ENCODE data around the gene STMN3. TPM values are rescaled to one million over a fixed set of nuclear protein-coding genes. Genes with fewer than 3 reads are reported as not detected.
"Not testable (repeated sequence)": the region's sequence is repeated elsewhere in the genome, so short reads cannot be mapped to it uniquely, and the experiment has no call there.

Gene STMN3
- total RNA-seq, 1 donor from 2014 or later = 6.1 TPM

DNA sequence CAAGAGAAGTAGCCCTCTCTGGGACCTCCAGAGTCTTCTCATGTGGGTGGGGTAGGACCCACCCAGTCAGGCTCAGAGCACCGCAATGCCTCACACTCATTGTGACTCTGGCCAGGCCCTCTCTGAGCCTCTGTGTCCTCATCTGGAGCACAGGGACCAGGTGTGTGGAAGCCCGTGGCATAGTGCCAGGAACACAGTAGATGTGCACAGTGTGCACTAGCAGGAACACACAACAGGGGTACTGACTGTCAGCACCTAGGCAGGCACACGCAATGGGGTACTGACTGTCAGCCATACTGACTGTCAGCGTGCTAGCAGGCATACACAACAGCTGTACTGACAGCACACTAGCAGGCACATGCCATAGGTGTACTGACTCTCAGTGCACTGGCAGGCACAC lies 2.0 kb upstream of the STMN3 start:
- H3K4me1 Mint-ChIP-seq = peaks cover 35% of the 10 kb centered on the region
- POLR2A ChIA-PET = no interaction called here
- no peak for ATAC-seq (ENCODE audit: low read depth)
- no peak for DNase-seq
- CTCF ChIA-PET = no interaction called here
- H3K27me3 Mint-ChIP-seq = peaks cover 6% of the 10 kb centered on the region
- no peak overlapping the region for H3K4me3 Mint-ChIP-seq
- H3K36me3 Mint-ChIP-seq (ENCODE audit: low read depth) = peaks cover 8% of the 10 kb centered on the region
- H3K9me3 Mint-ChIP-seq = no peaks in the 10 kb centered on the region
- TF ChIP-seq, protein P1, sequence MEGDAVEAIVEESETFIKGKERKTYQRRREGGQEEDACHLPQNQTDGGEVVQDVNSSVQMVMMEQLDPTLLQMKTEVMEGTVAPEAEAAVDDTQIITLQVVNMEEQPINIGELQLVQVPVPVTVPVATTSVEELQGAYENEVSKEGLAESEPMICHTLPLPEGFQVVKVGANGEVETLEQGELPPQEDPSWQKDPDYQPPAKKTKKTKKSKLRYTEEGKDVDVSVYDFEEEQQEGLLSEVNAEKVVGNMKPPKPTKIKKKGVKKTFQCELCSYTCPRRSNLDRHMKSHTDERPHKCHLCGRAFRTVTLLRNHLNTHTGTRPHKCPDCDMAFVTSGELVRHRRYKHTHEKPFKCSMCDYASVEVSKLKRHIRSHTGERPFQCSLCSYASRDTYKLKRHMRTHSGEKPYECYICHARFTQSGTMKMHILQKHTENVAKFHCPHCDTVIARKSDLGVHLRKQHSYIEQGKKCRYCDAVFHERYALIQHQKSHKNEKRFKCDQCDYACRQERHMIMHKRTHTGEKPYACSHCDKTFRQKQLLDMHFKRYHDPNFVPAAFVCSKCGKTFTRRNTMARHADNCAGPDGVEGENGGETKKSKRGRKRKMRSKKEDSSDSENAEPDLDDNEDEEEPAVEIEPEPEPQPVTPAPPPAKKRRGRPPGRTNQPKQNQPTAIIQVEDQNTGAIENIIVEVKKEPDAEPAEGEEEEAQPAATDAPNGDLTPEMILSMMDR (IDR thresholded peaks at IDR 0.05) = no peak
- no peak overlapping the region for H3K27ac Mint-ChIP-seq
- intact Hi-C loops (cut with micrococcal nuclease) = loop anchor here (5.0 to 10.0 kb wide), 2 partner anchors 80 to 327 kb away; partner anchors contain the start of genes LIME1, PRPF6 and SLC2A4RG

DNA sequence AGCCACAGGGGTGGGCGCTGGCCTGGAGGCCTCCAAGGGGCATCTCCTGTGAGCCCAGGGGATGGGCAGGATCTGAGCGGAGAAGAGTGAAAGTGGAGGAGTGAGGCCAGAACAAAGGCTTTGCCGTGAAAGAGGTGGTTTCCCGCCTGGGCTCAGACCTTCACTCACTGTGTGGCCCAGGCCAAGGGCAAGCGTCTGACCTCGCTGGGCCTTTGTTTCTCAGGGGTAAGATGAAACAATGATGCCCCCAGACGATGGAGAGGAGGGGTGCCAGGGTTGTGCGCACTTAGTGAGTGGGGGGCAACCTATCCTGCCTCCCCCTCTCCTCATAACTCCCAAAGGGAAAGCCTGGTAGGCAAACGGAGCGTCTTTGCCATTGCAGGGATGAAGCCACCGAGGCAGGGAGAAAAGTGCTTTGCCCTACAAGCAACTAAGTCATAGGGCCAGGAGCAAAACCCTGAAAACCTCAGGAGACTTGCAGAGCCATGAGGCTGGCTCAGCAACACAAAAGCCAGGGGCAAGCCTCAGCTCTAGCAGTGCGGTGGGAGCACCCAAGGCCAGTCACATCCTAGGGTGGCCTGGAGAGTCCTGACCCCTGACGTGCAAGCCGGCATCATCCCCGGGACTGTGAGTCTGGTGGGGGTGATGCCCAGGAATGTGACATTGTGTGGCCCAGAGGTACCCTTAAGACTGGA lies 897 bp upstream of the STMN3 start:
- peaks cover 26% of the 10 kb centered on the region for H3K4me1 Mint-ChIP-seq
- POLR2A ChIA-PET = interaction anchor here (2.0 kb wide), 1 partner anchor 27 kb away, joined by 7 read pairs; the partner anchor contains the start of gene GMEB2

DNA sequence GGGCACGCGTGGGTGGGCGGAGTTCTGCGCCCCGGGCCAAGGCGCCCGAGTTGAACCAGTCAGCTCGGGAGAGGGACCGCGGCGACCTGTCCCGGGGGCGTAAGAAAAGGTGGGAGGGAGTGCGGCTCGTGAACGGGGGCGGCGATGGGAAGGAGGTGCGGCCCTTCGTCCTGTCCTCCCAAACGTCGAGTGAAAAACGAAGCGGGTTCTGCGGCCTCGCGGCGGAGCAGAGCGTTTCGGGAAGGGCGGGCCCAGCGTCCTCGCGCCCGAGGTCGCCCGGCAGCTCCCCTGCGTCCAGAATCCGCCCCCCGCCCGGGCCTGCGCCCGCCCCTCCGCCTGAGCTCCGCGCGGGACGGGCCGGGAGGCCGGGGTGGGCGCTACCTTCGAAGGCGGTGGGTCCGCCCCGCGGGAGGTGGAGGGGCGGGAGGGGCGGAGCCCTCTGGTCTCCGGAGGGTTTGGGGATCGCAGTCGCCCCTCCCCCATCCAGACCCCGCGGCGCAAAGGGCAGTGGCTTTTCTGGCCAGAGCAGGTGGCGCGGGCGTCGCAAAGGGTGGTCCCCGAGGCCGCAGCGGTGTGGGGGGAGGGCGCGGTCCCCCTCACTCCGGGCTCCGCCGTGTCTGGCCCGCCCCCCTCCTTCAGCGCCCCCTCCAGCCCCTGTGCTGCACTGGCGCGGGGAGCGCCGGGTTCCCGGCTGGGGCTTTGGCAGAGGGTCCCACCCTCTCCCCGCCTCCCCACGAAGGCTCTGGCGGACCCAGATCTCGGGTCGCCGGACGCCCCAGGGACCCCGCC lies 838 bp downstream of the STMN3 start:
- peaks cover 15% of the 10 kb centered on the region for H3K4me1 Mint-ChIP-seq
- H3K9me3 Mint-ChIP-seq = no peaks in the 10 kb centered on the region
- DNase-seq (no peak), ATAC-seq (ENCODE audit: low read depth) (peak; percentile 35)
- H3K27me3 Mint-ChIP-seq = peaks cover 6% of the 10 kb centered on the region
- H3K27ac Mint-ChIP-seq = no peak overlapping the region
- TF ChIP-seq, protein P1 (IDR thresholded peaks at IDR 0.05) = no peak
- H3K36me3 Mint-ChIP-seq (ENCODE audit: low read depth) = no peaks in the 10 kb centered on the region
- POLR2A ChIA-PET = interaction anchor here (1.1 to 2.0 kb wide), 2 partner anchors 10 to 25 kb away, joined by 4 to 7 read pairs; partner anchors contain the start of gene GMEB2
- intact Hi-C loops (cut with micrococcal nuclease) = loop anchor here (10.0 kb wide), 1 partner anchor 82 kb away; the partner anchor contains the start of genes LIME1 and SLC2A4RG
- H3K4me3 Mint-ChIP-seq = peak overlapping the region; percentile 52
- CTCF ChIA-PET = no interaction called here

More for the DNA sequence above, 897 bp upstream of the STMN3 start:
- ATAC-seq (ENCODE audit: low read depth) (no peak), DNase-seq (no peak)
- intact Hi-C loops (cut with micrococcal nuclease) = loop anchor here (10.0 kb wide), 1 partner anchor 81 kb away; the partner anchor contains the start of genes LIME1 and SLC2A4RG
- Mint-ChIP-seq H3K27ac (no peak overlapping the region), H3K36me3 (ENCODE audit: low read depth) (peaks cover 8% of the 10 kb centered on the region), H3K27me3 (peaks cover 6% of the 10 kb centered on the region), H3K4me3 (peak overlapping the region; percentile 38), H3K9me3 (no peaks in the 10 kb centered on the region)
- CTCF ChIA-PET = no interaction called here
- TF ChIP-seq, protein P1 (IDR thresholded peaks at IDR 0.05) = no peak

DNA sequence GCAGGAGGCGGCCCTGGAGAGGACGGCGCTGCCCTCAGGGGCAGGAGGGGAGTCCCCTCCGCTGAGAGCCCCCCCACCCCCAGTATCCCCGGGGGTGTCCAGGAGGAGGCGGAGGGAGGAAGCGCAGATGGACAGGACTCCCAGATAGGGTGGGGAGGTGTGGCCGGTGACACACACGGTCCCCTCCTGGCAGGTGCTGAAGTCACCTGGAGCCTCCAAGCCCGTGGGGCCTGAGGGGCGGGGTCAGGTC lies 1.4 kb downstream of the STMN3 start:
- intact Hi-C loops (cut with micrococcal nuclease) = loop anchor here (10.0 kb wide), 1 partner anchor 83 kb away; the partner anchor contains the start of genes LIME1 and SLC2A4RG

DNA sequence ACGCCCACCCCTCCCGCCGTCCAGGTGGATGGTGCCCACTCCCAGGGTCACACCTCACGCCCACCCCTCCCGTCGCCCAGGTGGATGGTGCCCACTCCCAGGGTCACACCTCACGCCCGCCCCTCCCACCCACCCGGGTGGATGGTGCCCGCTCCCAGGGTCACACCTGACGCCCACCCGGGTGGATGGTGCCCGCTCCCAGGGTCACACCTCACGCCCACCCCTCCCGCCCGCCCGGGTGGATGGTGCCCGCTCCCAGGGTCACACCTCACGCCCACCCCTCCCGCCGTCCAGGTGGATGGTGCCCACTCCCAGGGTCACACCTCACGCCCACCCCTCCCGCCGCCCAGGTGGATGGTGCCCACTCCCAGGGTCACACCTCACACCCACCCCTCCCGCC lies 2.7 kb downstream of the STMN3 start:
- POLR2A ChIA-PET; H3K4me3 Mint-ChIP-seq; CTCF ChIA-PET; H3K36me3 Mint-ChIP-seq (ENCODE audit: low read depth); H3K27me3 Mint-ChIP-seq; ATAC-seq (ENCODE audit: low read depth); H3K9me3 Mint-ChIP-seq; DNase-seq; H3K27ac Mint-ChIP-seq: not testable (repeated sequence)
- intact Hi-C loops (cut with micrococcal nuclease) = loop anchor here (10.0 kb wide), 1 partner anchor 84 kb away; the partner anchor contains the start of genes LIME1 and SLC2A4RG
- H3K4me1 Mint-ChIP-seq = peaks cover 15% of the 10 kb centered on the region

More for the DNA sequence above, 1.4 kb downstream of the STMN3 start:
- no peak for DNase-seq
- no peaks in the 10 kb centered on the region for H3K36me3 Mint-ChIP-seq (ENCODE audit: low read depth)
- CTCF ChIA-PET = no interaction called here
- H3K27ac Mint-ChIP-seq = no peak overlapping the region
- POLR2A ChIA-PET = interaction anchor here (1.1 kb wide), 1 partner anchor 10 kb away, joined by 4 read pairs; no protein-coding TSS in a partner anchor
- H3K4me1 Mint-ChIP-seq = peaks cover 15% of the 10 kb centered on the region
- no peaks in the 10 kb centered on the region for H3K9me3 Mint-ChIP-seq
- TF ChIP-seq, protein P1 (IDR thresholded peaks at IDR 0.05) = no peak
- ATAC-seq (ENCODE audit: low read depth) = no peak
- H3K27me3 Mint-ChIP-seq = peaks cover 6% of the 10 kb centered on the region
- peak overlapping the region; percentile 68 for H3K4me3 Mint-ChIP-seq

Data from activated B cell treated with CpG ODN at 0.5 μM for 24 hours (primary cell).